NCI-H774 (cell line): Measurements from ENCODE around the gene DCP1B.
"Not testable (repeated sequence)": the region's sequence is repeated elsewhere in the genome, so short reads cannot be mapped to it uniquely, and the experiment has no call there.

ENCODE experiments used
- DNase-seq: peaks from one replicate; lab custom pipeline; 2025; lab: John Stamatoyannopoulos, UW

Gene DCP1B

DNA sequence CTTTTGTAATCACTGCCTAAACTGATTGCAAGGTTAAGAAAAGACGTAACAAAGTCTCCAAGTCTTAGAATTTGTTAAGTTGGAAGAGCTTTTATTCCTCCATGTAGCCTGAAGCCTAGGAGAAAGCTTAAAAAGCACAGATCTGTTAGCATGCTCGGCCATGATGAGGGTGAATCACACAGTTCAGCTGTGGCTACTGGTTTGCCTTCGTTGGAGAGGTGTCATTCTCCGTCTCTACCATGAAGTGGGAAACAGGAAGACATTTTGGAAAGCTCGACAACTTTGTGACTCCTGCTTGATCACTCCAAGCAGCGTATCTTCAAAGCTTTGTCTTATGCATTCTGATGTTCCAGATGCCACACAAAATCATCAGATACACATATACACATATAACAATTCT is 27.1 kb downstream of the DCP1B start:
- no peak for DNase-seq

DNA sequence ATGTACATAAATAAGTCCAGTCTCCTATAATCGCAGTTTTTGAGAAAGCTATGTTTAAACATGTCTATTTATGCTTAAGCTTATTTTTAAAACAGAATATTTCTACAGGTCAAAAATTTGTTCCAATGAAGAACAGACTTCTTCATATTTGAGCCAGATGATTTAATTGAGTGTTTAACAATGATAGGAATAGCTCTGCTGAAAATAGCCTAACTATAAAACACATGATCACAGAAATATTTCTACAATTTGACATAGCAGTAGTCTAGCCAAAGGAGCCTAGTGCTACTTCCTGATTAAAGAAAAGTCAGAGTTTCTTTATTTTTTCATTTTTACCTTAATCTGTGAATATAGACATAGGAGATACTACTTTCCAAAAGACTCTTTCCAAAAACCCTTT is 29.4 kb downstream of the DCP1B start:
- DNase-seq = no peak

DNA sequence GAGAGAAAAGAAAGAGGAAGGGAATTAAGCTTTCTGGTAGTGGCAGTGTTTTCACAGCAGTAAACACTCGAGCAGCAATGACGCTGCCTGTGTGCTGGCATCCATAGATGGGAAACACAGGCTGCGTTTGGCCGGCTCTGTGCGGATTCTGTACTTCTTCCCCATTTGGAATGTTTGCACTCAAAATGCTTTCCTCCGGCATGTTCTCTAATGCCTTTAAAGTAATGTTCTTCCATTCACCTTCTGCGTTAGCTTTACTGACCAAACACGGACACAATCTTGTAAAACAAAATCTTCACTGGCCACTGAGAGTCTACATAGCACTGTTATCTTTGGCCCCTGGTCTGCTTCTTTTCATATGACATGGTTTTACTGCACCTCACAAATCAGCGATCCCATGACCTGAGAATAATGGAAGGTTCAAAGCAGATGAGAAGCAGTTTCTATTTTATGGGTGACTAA is 31.4 kb downstream of the DCP1B start:
- DNase-seq = no peak

GRCh38 chr12:1972260-1972659 is 32.0 kb downstream of the DCP1B start:
- DNase-seq = no peak

DNA sequence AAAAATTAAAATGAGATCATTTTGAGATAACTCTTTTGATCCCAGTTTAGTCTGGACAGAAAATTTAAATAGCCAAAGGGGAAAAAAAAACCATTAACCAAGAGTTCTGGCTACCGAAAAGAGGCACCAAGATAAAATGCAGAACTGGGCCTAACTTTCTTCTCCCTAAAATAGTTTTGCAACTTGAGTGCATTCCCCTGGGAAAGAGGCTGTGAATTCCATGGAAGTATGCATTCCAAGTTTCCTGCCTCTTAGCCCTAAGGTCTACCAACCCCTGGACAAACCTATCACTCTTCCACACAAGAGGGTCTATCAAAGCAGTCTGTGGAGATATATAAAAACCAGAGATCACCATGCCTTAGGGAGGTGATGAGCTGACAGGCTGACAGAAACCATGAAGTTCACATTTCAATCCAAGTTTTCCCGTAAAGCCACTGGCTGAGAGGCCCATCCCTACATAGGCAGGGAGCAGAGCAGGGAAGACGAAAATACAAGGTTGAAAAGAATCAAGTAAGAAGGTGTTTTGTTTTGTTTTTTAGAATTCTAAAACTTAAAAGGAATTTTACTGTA is 33.8 kb downstream of the DCP1B start:
- DNase-seq = no peak

GRCh38 chr12:1966561-1967226 is 37.6 kb downstream of the DCP1B start:
- DNase-seq = no peak

DNA sequence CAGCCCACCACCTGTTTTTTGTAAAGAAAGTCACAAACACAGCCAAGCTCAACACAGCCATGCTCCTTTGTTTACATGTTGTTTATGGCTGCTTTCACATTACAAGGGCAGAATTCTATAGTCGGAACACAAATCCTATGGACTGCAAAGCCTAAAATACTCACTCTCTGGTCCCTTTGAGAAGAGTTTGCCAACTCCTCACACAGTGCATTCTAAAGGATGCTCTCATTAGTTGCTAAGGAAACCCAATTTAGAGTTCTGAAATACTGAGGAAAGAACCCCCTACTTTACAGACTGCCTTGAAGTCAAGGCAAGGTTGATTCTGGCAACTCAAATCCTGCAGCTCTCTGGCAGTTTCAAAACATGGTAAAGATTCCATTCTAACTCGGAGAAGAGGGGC is 38.3 kb downstream of the DCP1B start:
- DNase-seq = no peak

DNA sequence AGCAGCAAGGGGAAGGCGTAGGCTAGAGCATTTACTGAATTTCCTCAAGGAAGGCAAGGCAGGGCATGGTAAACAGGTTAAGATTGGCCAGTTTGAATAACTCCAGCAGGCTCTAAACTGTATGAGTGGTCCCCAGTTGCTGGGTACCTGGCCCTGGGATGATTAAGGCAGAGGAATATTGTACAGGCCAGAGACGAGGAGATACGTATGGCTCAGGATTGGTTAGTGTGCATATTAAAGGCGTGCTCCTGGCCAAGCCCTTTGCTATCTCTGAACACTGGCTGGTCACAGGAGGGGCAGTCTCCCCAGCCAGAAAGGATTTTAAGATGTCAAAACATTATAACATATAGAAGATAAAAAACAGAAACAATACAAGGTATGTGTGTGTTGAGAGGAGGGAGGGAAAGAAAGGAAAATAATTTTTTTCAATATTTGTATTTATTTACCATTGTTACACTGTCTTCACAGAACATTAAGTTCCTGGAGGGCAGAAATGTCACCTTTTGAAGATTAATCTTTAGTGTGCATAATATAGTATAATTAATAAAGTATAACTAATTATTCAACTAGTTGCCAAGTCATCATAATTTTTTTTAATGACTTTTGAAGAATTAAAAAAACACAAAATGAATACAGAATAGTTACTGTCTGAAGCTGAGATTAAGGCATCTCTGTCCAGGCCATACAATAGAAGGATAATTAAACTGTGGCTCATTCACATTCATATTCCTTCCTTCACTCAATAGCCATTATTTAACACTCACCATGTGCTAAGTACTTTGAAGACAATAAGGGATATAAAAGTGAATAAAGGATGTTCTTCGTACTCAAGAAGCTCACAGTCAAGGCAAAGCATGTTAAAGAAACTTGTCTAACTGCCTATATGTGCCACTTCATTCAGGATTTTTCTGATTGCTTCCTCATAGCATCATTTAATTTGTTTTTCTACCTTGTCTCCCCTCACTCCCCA is 41.9 kb downstream of the DCP1B start:
- no peak for DNase-seq

GRCh38 chr12:1956716-1957115 is 47.5 kb downstream of the DCP1B start:
- DNase-seq = no peak

GRCh38 chr12:1949771-1950470 is 54.3 kb downstream of the DCP1B start:
- no peak for DNase-seq

GRCh38 chr12:1948883-1949282 is 55.4 kb downstream of the DCP1B start:
- no peak for DNase-seq

DNA sequence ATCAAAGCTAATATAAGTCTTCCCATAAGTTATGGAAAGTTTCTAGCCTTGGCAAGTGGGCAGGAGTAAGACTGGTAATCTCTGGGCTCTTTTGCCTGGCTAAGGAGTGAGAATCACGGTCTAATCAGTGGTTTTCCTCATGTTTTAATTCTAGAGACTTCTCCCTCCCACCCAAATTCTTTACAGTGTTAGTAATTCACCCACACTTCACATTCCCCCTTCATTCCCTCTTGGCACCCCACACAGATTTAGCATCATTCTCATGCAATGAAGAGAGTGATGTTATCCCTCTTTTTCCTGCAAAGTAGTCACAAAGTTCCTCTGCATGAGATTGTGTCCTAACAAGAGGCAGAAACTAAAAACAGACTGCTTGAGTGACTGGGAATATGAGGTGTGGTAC is 57.2 kb downstream of the DCP1B start:
- DNase-seq = no peak

DNA sequence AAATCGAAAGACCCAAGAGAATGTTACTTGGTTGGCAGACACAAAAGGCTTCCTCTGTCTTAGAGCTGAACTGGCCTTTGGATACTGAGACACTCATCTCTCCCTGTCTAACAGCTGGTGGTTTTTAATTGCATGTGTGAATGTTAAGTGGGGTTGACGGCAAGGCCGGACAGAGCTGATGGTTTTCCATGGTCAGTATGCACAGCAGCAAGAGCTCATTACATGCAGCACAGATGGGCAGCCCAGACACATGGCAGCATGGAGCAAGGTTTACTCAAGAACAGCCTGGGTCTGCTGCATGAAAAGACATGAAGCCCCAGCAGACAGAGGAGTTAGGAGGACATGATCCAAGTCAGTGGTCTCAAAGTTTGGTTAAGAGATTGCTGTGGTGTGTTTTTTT is 58.0 kb downstream of the DCP1B start:
- DNase-seq = no peak

- not testable (repeated sequence) for DNase-seq
Measured at GRCh38 chr12:1945502-1945901, 58.8 kb downstream of the DCP1B start.

DNA sequence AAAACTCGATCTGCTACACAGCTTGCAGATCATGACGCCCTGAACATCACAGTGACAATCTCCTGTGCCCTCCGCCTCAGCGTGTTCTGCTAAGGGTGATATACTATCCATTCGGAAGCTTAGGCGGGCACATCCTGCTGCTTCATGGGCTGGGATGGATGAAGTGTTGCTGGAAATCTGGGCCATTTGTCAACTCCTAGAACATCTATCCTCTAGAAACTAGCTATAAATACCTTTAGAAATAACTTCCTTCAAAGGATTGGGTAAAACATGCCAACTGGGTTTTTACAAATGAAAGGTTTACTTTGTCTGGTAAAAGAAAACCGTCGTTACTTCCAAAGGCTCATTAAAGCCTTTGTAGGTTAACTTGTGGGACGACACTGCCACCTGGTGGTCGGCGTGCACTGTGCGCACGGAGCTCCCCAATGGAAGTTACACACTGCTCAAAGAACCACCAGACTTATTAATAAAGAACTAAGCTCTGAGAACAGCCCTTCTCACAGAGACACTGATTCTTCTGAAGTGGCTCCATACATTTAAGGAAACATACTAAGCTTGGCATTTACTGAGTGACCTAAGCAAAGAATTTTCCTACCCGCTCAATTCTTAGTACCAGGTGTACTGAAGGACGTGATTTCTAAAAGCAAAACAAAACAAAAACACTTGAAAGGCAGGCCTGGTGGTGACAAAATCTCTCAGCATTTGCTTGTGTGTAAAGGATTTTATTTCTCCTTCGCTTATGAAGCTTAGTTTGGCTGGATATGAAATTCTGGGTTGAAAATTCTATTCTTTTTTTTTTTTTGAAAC is 64.3 kb downstream of the DCP1B start:
- peak; percentile 76 for DNase-seq

- DNase-seq = no peak
Measured at GRCh38 chr12:1939331-1939730, 64.9 kb downstream of the DCP1B start.

GRCh38 chr12:1937481-1938224 is 66.6 kb downstream of the DCP1B start:
- no peak for DNase-seq

GRCh38 chr12:1936406-1937320 is 67.6 kb downstream of the DCP1B start:
- DNase-seq = peak; percentile 73

DNA sequence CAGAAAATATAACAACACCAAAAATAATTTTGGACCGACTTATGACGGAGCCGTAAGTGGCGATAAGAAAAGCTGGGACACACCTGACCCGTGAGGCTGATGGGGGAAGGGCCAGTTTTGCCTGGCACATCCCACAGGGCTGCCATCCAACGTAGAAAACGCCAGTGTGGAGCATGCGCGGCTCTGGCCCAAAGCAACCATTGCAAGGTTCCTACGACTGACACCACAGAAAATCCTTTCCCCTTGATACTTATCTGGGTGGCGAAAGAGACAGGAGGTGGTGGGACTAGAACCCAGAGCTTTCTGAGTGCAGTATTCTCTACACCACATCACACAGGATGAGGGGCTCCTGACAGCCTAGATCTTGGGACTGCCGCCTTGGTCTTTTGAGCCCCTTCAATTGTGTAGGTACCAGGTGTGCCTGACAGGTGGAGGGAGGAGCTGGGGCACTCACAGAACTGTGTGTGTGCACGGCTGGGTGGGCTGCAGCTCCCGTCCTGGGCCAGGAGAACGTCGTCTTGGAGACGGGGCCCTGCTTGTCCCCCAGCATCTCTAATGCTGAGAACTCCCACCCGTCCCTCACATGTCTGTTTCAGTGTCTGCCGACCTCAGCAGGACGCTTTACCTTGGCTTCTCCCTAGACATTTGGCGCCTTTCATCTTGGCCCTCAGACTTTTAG is 68.4 kb downstream of the DCP1B start:
- DNase-seq = no peak
